ENCODE data around the gene SYT1. TPM values are rescaled to one million over a fixed set of nuclear protein-coding genes. Genes with fewer than 3 reads are reported as not detected.

The SYT1 gene
- total and polyA plus RNA-seq, 2 of the 8 experiments (the other 6 are each of a cell fraction or from before 2014, with no cell fraction given), result 11.0 to 34.6 TPM

DNA sequence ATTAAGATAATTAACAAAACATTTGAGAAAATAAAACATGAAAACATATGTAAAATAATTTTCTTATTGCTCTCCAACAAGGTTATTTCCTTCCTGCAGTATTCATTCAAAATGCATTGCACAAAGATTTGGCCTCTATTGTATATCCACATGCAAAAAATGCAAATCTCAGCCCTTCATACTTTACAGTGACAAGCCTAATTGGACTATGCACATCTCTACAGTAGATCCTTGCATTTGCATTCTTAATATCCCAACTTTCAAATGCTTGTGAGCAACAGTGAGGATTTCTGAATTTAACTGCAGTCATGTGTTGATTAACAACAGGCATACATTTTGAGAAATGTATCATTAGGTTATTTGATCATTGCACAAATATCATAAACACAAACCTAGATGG is 492.5 kb downstream of the SYT1 start (continued):
- TF ChIP-seq, protein P1, sequence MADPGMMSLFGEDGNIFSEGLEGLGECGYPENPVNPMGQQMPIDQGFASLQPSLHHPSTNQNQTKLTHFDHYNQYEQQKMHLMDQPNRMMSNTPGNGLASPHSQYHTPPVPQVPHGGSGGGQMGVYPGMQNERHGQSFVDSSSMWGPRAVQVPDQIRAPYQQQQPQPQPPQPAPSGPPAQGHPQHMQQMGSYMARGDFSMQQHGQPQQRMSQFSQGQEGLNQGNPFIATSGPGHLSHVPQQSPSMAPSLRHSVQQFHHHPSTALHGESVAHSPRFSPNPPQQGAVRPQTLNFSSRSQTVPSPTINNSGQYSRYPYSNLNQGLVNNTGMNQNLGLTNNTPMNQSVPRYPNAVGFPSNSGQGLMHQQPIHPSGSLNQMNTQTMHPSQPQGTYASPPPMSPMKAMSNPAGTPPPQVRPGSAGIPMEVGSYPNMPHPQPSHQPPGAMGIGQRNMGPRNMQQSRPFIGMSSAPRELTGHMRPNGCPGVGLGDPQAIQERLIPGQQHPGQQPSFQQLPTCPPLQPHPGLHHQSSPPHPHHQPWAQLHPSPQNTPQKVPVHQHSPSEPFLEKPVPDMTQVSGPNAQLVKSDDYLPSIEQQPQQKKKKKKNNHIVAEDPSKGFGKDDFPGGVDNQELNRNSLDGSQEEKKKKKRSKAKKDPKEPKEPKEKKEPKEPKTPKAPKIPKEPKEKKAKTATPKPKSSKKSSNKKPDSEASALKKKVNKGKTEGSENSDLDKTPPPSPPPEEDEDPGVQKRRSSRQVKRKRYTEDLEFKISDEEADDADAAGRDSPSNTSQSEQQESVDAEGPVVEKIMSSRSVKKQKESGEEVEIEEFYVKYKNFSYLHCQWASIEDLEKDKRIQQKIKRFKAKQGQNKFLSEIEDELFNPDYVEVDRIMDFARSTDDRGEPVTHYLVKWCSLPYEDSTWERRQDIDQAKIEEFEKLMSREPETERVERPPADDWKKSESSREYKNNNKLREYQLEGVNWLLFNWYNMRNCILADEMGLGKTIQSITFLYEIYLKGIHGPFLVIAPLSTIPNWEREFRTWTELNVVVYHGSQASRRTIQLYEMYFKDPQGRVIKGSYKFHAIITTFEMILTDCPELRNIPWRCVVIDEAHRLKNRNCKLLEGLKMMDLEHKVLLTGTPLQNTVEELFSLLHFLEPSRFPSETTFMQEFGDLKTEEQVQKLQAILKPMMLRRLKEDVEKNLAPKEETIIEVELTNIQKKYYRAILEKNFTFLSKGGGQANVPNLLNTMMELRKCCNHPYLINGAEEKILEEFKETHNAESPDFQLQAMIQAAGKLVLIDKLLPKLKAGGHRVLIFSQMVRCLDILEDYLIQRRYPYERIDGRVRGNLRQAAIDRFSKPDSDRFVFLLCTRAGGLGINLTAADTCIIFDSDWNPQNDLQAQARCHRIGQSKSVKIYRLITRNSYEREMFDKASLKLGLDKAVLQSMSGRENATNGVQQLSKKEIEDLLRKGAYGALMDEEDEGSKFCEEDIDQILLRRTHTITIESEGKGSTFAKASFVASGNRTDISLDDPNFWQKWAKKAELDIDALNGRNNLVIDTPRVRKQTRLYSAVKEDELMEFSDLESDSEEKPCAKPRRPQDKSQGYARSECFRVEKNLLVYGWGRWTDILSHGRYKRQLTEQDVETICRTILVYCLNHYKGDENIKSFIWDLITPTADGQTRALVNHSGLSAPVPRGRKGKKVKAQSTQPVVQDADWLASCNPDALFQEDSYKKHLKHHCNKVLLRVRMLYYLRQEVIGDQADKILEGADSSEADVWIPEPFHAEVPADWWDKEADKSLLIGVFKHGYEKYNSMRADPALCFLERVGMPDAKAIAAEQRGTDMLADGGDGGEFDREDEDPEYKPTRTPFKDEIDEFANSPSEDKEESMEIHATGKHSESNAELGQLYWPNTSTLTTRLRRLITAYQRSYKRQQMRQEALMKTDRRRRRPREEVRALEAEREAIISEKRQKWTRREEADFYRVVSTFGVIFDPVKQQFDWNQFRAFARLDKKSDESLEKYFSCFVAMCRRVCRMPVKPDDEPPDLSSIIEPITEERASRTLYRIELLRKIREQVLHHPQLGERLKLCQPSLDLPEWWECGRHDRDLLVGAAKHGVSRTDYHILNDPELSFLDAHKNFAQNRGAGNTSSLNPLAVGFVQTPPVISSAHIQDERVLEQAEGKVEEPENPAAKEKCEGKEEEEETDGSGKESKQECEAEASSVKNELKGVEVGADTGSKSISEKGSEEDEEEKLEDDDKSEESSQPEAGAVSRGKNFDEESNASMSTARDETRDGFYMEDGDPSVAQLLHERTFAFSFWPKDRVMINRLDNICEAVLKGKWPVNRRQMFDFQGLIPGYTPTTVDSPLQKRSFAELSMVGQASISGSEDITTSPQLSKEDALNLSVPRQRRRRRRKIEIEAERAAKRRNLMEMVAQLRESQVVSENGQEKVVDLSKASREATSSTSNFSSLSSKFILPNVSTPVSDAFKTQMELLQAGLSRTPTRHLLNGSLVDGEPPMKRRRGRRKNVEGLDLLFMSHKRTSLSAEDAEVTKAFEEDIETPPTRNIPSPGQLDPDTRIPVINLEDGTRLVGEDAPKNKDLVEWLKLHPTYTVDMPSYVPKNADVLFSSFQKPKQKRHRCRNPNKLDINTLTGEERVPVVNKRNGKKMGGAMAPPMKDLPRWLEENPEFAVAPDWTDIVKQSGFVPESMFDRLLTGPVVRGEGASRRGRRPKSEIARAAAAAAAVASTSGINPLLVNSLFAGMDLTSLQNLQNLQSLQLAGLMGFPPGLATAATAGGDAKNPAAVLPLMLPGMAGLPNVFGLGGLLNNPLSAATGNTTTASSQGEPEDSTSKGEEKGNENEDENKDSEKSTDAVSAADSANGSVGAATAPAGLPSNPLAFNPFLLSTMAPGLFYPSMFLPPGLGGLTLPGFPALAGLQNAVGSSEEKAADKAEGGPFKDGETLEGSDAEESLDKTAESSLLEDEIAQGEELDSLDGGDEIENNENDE (IDR thresholded peaks at IDR 0.05; ENCODE audit: insufficient replicate concordance, low read length), result no peak
- TF ChIP-seq ZNF274 (IDR thresholded peaks at IDR 0.05; ENCODE audit: borderline replicate concordance, extremely low read depth, low read length), result no peak
- no peak for TF ChIP-seq JUN (IDR thresholded peaks at IDR 0.05; ENCODE audit: low read depth, low read length)
- no peak for TF ChIP-seq POU5F1 (IDR thresholded peaks at IDR 0.05; ENCODE audit: low read depth, low read length)

All from H1 (cell line).